ENCODE data around the gene UBTD1. TPM values are rescaled to one million over a fixed set of nuclear protein-coding genes. Genes with fewer than 3 reads are reported as not detected.

UBTD1 gene
- polyA plus RNA-seq, 3 donors, result 17.2 to 20.0 (median 19.0) TPM

DNA sequence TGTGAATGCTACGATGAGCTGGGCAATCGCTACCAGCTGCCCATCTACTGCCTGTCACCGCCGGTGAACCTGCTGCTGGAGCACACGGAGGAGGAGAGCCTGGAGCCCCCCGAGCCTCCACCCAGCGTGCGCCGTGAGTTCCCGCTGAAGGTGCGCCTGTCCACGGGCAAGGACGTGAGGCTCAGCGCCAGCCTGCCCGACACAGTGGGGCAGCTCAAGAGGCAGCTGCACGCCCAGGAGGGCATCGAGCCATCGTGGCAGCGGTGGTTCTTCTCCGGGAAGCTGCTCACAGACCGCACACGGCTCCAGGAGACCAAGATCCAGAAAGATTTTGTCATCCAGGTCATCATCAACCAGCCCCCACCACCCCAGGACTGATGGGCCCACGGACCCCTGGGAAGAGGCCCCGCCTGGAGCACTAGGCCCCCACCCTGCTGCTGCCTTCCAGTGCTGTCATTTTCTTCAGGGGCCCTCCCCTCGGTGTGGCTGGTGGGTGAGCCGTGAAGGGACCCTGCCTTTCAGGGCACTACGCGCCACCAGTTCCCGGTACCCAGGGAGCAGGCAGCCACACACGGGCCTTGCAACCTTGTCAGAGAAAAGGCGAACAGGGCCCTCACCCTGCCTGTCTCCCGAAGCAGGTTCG is 71.5 kb downstream of the UBTD1 start:
- no peak overlapping the region for H2AFZ ChIP-seq (ENCODE audit: insufficient read depth, low read depth, low read length, poor library complexity, severe bottlenecking)
- H3K27me3 ChIP-seq (ENCODE audit: control insufficient read depth in 2 of 2, insufficient read depth in 2 of 2, low read length in 2 of 2), result no peaks in the 10 kb centered on the region
- no peaks in the 10 kb centered on the region for H3K9me3 ChIP-seq (replicated peaks in 1 of 2; ENCODE audit: control insufficient read depth in 1 of 2, insufficient read depth in 1 of 2, low read length in 2 of 2)
- H3K4me2 ChIP-seq (replicated peaks; ENCODE audit: extremely low read depth, low read length, poor library complexity, severe bottlenecking), result no peak overlapping the region
- H3K79me2 ChIP-seq (ENCODE audit: insufficient read depth, low read length), result no peaks in the 10 kb centered on the region
- DNase-seq, result no peak
- no peak overlapping the region for H3K4me3 ChIP-seq (replicated peaks in 1 of 3; ENCODE audit: low read depth in 2 of 3, low read length in 3 of 3)
- intact Hi-C loops (cut with micrococcal nuclease), result loop anchor here in 1 of 2 donors (10.0 kb wide), 2 partner anchors 95 to 165 kb away; partner anchors contain the start of gene ZFYVE27
- peaks cover 0 to 2% (median 0%) of the 10 kb centered on the region in 3 donors for H3K27me3 Mint-ChIP-seq (ENCODE audit: low read depth in 3 of 3)
- no peak overlapping the region for H3K4me3 Mint-ChIP-seq
- H3K4me1 Mint-ChIP-seq, result no peaks in the 10 kb centered on the region
- no peaks in the 10 kb centered on the region for H3K9me3 Mint-ChIP-seq
- H3K9ac ChIP-seq (ENCODE audit: insufficient read depth, low read length, poor library complexity, severe bottlenecking), result no peak overlapping the region
- TF ChIP-seq, protein P1, sequence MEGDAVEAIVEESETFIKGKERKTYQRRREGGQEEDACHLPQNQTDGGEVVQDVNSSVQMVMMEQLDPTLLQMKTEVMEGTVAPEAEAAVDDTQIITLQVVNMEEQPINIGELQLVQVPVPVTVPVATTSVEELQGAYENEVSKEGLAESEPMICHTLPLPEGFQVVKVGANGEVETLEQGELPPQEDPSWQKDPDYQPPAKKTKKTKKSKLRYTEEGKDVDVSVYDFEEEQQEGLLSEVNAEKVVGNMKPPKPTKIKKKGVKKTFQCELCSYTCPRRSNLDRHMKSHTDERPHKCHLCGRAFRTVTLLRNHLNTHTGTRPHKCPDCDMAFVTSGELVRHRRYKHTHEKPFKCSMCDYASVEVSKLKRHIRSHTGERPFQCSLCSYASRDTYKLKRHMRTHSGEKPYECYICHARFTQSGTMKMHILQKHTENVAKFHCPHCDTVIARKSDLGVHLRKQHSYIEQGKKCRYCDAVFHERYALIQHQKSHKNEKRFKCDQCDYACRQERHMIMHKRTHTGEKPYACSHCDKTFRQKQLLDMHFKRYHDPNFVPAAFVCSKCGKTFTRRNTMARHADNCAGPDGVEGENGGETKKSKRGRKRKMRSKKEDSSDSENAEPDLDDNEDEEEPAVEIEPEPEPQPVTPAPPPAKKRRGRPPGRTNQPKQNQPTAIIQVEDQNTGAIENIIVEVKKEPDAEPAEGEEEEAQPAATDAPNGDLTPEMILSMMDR (IDR thresholded peaks at IDR 0.05), result no peak
- no peak overlapping the region for H3K27ac Mint-ChIP-seq
- peaks cover 4% of the 10 kb centered on the region for H4K20me1 ChIP-seq (ENCODE audit: insufficient read depth, low read length)
- no peak overlapping the region for H3K27ac ChIP-seq (ENCODE audit: low read depth in 1 of 2, low read length in 2 of 2)
- H3K4me1 ChIP-seq (ENCODE audit: control insufficient read depth in 1 of 2, insufficient read depth in 2 of 2, low read length in 2 of 2), result no peaks in the 10 kb centered on the region
- peaks cover 27 to 39% of the 10 kb centered on the region in 2 donors for H3K36me3 Mint-ChIP-seq
- H3K36me3 ChIP-seq (replicated peaks in 1 of 2; ENCODE audit: control insufficient read depth in 1 of 2, insufficient read depth in 2 of 2, low read length in 2 of 2), result peaks cover 28 to 44% of the 10 kb centered on the region in 2 donors
- 98% methylated on average over 28 of the region's 33 CpGs for WGBS (ENCODE audit: insufficient coverage)

DNA sequence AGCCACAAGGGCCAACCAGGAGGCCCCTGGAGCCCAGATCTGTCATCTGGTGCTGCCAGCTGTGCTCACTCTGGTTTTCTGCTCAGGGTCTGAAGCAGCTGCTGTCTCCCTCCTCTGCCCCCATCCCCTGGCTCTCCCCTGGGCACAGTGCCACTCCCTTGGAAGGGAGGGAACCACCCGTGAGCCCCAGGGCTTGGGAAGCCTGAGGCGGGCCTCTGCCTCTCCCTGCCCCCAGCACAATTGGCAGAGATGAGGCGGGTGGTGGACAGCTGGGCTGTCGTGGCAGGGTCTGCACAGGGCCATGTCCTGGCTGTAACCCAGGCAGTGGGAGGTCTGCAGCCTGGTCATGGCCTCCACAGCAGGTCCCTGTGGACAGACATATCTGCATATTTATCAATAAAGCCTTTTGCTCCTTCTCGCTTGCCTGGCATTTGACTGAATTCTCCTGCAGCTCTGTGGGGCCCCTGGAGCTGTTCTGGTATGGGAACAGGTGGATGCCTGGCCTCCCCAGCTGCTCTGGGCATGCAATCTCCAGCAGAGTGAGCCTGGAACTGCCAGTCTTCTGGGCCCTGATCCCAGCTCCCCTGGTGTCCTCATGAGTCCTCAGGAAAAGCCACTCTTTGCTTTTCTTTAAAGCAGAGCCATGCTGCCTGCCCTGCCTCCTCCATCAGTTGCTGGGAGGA is 72.2 kb downstream of the UBTD1 start:
- H3K36me3 Mint-ChIP-seq, result peaks cover 27 to 39% of the 10 kb centered on the region in 2 donors
- H3K27ac ChIP-seq (ENCODE audit: low read depth in 1 of 2, low read length in 2 of 2), result no peak overlapping the region
- no peak overlapping the region for H3K4me2 ChIP-seq (replicated peaks; ENCODE audit: extremely low read depth, low read length, poor library complexity, severe bottlenecking)
- H4K20me1 ChIP-seq (ENCODE audit: insufficient read depth, low read length), result peaks cover 4% of the 10 kb centered on the region
- no peak overlapping the region for H2AFZ ChIP-seq (ENCODE audit: insufficient read depth, low read depth, low read length, poor library complexity, severe bottlenecking)
- intact Hi-C loops (cut with micrococcal nuclease), result loop anchor here in 1 of 2 donors (10.0 kb wide), 2 partner anchors 94 to 164 kb away; partner anchors contain the start of gene ZFYVE27
- no peaks in the 10 kb centered on the region for H3K9me3 Mint-ChIP-seq
- peaks cover 28 to 44% of the 10 kb centered on the region in 2 donors for H3K36me3 ChIP-seq (replicated peaks in 1 of 2; ENCODE audit: control insufficient read depth in 1 of 2, insufficient read depth in 2 of 2, low read length in 2 of 2)
- no peaks in the 10 kb centered on the region for H3K79me2 ChIP-seq (ENCODE audit: insufficient read depth, low read length)
- H3K27me3 ChIP-seq (ENCODE audit: control insufficient read depth in 2 of 2, insufficient read depth in 2 of 2, low read length in 2 of 2), result no peaks in the 10 kb centered on the region
- no peak overlapping the region for H3K9ac ChIP-seq (ENCODE audit: insufficient read depth, low read length, poor library complexity, severe bottlenecking)
- H3K4me1 ChIP-seq (ENCODE audit: control insufficient read depth in 1 of 2, insufficient read depth in 2 of 2, low read length in 2 of 2), result no peaks in the 10 kb centered on the region
- 97% methylated on average over 4 of the region's 5 CpGs for WGBS (ENCODE audit: insufficient coverage)
- H3K27ac Mint-ChIP-seq, result peak overlapping the region in 1 of 7 donors; percentile 27
- H3K4me3 ChIP-seq (replicated peaks in 1 of 3; ENCODE audit: low read depth in 2 of 3, low read length in 3 of 3), result no peak overlapping the region
- DNase-seq, result no peak
- peaks cover 0 to 2% (median 0%) of the 10 kb centered on the region in 3 donors for H3K27me3 Mint-ChIP-seq (ENCODE audit: low read depth in 3 of 3)
- TF ChIP-seq, protein P1 (IDR thresholded peaks at IDR 0.05), result no peak
- H3K9me3 ChIP-seq (replicated peaks in 1 of 2; ENCODE audit: control insufficient read depth in 1 of 2, insufficient read depth in 1 of 2, low read length in 2 of 2), result no peaks in the 10 kb centered on the region
- H3K4me3 Mint-ChIP-seq, result no peak overlapping the region
- no peaks in the 10 kb centered on the region for H3K4me1 Mint-ChIP-seq
